ENCODE data around the gene TINAG. TPM values are rescaled to one million over a fixed set of nuclear protein-coding genes. Genes with fewer than 3 reads are reported as not detected.

TINAG gene
- total RNA-seq, 1 donor from 2014 or later: not detected

DNA sequence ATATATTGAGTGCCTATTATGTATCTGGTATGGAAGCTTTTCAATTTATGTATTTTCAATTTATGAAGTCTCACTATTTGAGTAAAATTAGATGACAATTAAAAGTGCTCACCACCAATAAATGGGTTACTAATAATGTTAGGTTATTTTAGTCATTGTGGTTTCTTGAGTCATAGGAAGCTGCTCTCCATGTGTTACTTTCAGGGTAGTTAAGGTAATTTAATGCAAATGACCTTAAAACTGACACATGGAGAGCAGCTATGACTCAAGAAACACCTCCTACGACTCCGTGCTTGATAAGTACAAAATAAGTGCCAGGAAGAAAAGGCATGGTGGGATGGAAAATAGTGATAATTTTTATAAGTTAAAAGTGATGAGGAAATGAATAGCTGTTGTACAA lies 16.5 kb upstream of the TINAG start:
- no peak for DNase-seq (ENCODE audit: low spot score in 2 of 2)
- Histone ChIP-seq H3K4me3 (no peak overlapping the region), H3K9me3 (no peaks in the 10 kb centered on the region), H3K36me3 (no peaks in the 10 kb centered on the region), H3K4me1 (no peaks in the 10 kb centered on the region), H3K27me3 (no peaks in the 10 kb centered on the region), H3K27ac (no peak overlapping the region)
- intact Hi-C loops (cut with DNase I): no loop called here
- TF ChIP-seq, protein P1, sequence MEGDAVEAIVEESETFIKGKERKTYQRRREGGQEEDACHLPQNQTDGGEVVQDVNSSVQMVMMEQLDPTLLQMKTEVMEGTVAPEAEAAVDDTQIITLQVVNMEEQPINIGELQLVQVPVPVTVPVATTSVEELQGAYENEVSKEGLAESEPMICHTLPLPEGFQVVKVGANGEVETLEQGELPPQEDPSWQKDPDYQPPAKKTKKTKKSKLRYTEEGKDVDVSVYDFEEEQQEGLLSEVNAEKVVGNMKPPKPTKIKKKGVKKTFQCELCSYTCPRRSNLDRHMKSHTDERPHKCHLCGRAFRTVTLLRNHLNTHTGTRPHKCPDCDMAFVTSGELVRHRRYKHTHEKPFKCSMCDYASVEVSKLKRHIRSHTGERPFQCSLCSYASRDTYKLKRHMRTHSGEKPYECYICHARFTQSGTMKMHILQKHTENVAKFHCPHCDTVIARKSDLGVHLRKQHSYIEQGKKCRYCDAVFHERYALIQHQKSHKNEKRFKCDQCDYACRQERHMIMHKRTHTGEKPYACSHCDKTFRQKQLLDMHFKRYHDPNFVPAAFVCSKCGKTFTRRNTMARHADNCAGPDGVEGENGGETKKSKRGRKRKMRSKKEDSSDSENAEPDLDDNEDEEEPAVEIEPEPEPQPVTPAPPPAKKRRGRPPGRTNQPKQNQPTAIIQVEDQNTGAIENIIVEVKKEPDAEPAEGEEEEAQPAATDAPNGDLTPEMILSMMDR (IDR thresholded peaks at IDR 0.05): no peak

DNA sequence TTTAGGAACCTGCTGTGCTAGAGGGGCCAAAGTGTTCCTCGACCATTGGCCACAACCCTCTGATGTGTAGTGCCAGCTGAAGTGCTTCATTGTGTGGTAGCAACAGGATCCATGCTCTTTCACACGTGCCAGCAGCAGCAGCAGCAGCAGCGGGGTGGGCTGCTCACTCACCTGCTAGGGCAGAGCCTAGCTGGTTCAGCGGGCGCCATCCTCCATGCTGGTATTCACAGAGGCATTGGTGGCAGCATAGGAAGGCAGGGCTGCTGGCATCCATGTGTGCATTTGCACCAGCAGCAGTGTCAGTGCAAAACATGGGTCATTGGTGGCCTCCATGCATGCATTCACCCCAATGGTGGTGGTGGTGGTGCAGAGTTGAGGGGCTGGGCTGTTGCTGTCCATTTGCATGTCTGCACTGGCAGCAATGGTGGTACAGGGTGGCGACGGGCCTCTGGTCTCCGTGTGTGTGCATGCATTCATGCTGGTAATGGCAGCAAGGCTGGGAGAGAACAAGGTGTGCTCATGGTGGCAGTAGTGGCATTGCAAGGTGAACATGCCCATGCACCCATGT lies 13.2 kb upstream of the TINAG start:
- intact Hi-C loops (cut with DNase I): no loop called here
- no peak overlapping the region for H3K27ac ChIP-seq
- DNase-seq (ENCODE audit: low spot score in 2 of 2): no peak
- H3K36me3 ChIP-seq: no peaks in the 10 kb centered on the region
- TF ChIP-seq, protein P1 (IDR thresholded peaks at IDR 0.05): no peak
- H3K9me3 ChIP-seq: no peaks in the 10 kb centered on the region
- H3K4me1 ChIP-seq: no peaks in the 10 kb centered on the region
- H3K4me3 ChIP-seq: no peak overlapping the region
- no peaks in the 10 kb centered on the region for H3K27me3 ChIP-seq

DNA sequence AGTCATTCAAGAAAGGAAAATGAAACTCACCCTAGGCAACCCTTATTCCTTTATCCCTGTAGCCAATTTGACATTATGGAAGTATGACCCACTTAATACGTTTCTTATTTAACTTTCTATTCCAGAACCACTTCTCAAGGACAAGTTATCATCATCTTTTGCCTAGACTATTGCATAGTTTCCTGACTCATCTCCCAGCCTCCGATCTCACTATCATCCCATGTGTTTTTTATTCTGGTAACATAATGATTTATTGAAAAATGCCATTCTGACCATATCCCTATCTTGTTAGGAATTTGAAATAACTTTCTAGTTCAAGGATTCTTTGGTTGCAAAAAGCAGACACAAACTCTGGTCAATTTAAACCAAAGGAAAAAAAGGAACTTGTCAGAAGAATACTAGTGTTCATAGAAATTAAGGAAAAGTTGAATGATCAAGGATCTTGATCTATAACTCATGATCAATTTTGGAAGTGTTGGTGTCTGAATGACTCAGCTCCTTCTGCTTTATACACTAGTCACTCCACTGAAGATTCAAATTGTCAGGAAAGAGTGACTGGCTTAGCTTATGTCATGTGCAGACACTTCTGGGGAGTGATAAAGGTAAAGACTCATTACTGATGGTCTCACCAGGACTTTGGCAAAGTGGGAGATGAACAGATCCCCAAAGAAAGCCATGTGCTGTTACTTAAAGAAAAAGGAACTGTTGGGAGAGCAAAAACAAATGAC lies 8.5 kb upstream of the TINAG start:
- TF ChIP-seq, protein P1 (IDR thresholded peaks at IDR 0.05): no peak
- H3K27ac ChIP-seq: no peak overlapping the region
- intact Hi-C loops (cut with DNase I): no loop called here
- H3K9me3 ChIP-seq: no peaks in the 10 kb centered on the region
- DNase-seq (ENCODE audit: low spot score in 2 of 2): no peak
- H3K4me1 ChIP-seq: no peaks in the 10 kb centered on the region
- no peaks in the 10 kb centered on the region for H3K36me3 ChIP-seq
- no peak overlapping the region for H3K4me3 ChIP-seq
- no peaks in the 10 kb centered on the region for H3K27me3 ChIP-seq

DNA sequence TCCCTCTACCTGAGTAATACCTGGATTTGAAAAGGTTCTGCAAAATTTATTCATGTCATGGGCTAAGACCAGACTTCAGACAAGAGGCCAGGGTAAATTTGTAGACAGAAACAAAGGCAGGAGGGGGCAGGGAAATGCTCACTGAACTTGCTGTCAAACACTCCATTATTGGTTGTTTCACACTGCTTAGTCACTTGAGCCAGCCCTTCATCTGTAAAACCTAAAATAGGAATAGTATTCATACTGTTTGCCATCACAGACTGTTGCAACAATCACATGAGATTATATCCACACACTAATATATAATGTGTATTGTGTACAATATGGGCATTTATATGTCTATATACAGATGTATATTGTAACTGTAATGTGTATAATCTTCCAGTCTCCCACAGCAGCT lies 6.5 kb upstream of the TINAG start:
- no peak overlapping the region for H3K27ac ChIP-seq
- no peak for DNase-seq (ENCODE audit: low spot score in 2 of 2)
- H3K4me3 ChIP-seq: no peak overlapping the region
- H3K9me3 ChIP-seq: no peaks in the 10 kb centered on the region
- no peaks in the 10 kb centered on the region for H3K27me3 ChIP-seq
- no peaks in the 10 kb centered on the region for H3K4me1 ChIP-seq
- intact Hi-C loops (cut with DNase I): no loop called here
- no peaks in the 10 kb centered on the region for H3K36me3 ChIP-seq
- TF ChIP-seq, protein P1 (IDR thresholded peaks at IDR 0.05): no peak

DNA sequence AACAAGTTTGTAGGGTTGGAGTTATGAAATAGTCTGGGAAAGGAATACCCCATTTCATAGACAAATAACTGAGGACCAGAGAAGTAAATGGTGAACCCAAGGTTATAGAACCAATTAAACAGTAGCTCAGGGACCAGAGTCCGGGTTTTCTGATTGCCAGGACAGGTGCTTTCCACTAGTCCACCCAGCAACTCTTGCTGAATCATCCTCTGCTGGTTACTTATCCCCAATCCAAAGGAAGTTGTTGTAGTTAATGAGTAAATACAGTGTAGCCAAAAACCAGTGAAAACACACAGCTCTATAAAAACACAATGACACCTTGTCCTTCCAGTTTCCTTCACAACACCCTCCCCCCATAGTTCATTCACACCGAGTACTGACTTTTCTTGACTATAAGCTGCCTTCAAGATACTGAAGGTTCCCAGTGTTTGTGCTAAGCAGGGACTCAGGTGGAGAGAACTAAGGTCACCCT lies 766 bp upstream of the TINAG start:
- no peaks in the 10 kb centered on the region for H3K4me1 ChIP-seq
- no peaks in the 10 kb centered on the region for H3K27me3 ChIP-seq
- TF ChIP-seq, protein P1 (IDR thresholded peaks at IDR 0.05): no peak
- H3K9me3 ChIP-seq: no peaks in the 10 kb centered on the region
- H3K27ac ChIP-seq: no peak overlapping the region
- no peak overlapping the region for H3K4me3 ChIP-seq
- no peaks in the 10 kb centered on the region for H3K36me3 ChIP-seq
- intact Hi-C loops (cut with DNase I): no loop called here
- DNase-seq (ENCODE audit: low spot score in 2 of 2): no peak
